ENCODE results near the gene TPT1.
A peak's percentile ranks its signal among the peaks of the same experiment; 100 is the strongest.
"Not testable (repeated sequence)": the region's sequence is repeated elsewhere in the genome, so short reads cannot be mapped to it uniquely, and the experiment has no call there.

Gene TPT1

GRCh38 chr13:45350152-45350551 lies 9.2 kb upstream of the TPT1 start:
- DNase-seq (ENCODE audit: low read depth) = no peak
- TF ChIP-seq, protein P1, sequence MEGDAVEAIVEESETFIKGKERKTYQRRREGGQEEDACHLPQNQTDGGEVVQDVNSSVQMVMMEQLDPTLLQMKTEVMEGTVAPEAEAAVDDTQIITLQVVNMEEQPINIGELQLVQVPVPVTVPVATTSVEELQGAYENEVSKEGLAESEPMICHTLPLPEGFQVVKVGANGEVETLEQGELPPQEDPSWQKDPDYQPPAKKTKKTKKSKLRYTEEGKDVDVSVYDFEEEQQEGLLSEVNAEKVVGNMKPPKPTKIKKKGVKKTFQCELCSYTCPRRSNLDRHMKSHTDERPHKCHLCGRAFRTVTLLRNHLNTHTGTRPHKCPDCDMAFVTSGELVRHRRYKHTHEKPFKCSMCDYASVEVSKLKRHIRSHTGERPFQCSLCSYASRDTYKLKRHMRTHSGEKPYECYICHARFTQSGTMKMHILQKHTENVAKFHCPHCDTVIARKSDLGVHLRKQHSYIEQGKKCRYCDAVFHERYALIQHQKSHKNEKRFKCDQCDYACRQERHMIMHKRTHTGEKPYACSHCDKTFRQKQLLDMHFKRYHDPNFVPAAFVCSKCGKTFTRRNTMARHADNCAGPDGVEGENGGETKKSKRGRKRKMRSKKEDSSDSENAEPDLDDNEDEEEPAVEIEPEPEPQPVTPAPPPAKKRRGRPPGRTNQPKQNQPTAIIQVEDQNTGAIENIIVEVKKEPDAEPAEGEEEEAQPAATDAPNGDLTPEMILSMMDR (IDR thresholded peaks at IDR 0.05; ENCODE audit: low read depth, low read length, missing control alignments) = no peak
- H3K4me3 ChIP-seq (ENCODE audit: low read depth, low read length) = no peak overlapping the region
- in situ Hi-C loops (cut with HindIII; ENCODE audit: low sequenced_read_pairs) = no loop called here

GRCh38 chr13:45349438-45349837 lies 8.5 kb upstream of the TPT1 start:
- TF ChIP-seq, protein P1 (IDR thresholded peaks at IDR 0.05; ENCODE audit: low read depth, low read length, missing control alignments) = no peak
- in situ Hi-C loops (cut with HindIII; ENCODE audit: low sequenced_read_pairs) = no loop called here
- DNase-seq (ENCODE audit: low read depth) = no peak
- no peak overlapping the region for H3K4me3 ChIP-seq (ENCODE audit: low read depth, low read length)

- DNase-seq (ENCODE audit: low read depth); in situ Hi-C loops (cut with HindIII; ENCODE audit: low sequenced_read_pairs); H3K4me3 ChIP-seq (ENCODE audit: low read depth, low read length): not testable (repeated sequence)
These were observed 3.1 kb upstream of the TPT1 start for GRCh38 chr13:45344064-45344463.

DNA sequence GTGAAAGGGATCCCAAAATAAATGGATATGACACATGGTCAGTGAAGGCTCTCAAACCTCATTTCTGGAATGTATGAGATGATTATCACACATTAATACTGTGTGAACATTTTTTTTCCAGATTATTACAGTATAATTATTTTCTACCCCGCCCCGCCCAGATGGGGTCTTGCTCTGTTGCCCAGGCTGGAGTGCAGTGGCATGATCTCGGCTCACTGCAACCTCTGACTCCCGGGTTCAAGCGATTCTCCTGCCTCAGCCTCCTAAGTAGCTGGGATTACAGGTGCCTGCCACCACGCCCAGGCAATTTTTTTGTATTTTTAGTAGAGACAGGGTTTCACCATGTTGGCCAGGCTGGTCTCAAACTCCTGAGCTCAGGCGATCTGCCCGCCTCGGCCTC lies 2.1 kb upstream of the TPT1 start:
- H3K4me3 ChIP-seq (ENCODE audit: low read depth, low read length); in situ Hi-C loops (cut with HindIII; ENCODE audit: low sequenced_read_pairs); DNase-seq (ENCODE audit: low read depth): not testable (repeated sequence)

DNA sequence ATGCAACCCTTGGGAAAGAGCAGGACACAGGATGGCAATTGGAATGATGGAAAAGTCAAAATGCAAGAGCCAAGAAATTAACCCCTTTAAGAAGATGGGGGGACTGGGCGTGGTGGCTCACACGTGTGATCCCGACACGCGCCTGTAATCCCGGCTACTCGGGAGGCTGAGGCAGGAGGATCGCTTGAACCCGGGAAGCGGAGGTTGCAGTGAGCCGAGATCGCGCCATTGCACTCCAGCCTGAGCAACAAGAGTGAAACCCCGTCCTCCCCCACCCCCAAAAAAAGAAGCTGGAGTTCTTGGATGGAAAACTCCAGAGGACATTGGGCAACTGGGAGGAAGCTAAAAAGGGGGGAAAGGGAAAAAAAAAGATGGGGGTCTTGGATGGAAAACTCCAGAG lies 1.7 kb upstream of the TPT1 start:
- in situ Hi-C loops (cut with HindIII; ENCODE audit: low sequenced_read_pairs); DNase-seq (ENCODE audit: low read depth); H3K4me3 ChIP-seq (ENCODE audit: low read depth, low read length): not testable (repeated sequence)

GRCh38 chr13:45341799-45342500 lies 967 bp upstream of the TPT1 start:
- no peak for DNase-seq (ENCODE audit: low read depth)
- in situ Hi-C loops (cut with HindIII; ENCODE audit: low sequenced_read_pairs) = no loop called here

DNA sequence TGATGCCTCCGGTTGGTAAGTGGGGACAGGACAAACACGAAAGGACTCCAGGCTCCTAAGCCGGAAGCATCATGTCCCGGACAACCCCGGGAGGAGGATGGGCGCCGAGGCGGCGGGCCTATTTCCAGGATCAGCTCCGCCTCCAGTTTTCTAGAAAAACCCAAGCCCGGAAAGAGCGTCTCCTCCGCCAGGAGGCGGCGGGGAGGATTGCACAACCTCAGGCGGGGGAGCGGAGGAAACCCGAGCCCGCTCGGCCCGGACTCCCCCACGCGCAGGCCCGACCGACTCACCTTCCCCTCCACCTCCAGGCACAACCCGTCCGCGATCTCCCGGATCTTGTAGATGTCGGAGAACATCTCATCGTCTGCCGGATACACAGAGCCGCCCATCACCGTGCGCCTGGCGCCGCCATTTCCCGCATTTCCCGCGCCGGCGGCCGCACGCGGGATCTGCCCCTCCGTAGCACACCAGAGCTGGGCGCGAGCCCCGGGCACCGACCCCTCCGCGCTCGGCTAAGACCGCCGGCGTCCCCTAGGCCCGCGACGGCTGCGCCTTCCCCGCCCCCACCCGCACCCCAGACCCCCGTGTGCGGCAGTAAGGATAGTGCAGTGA lies 455 bp downstream of the TPT1 start:
- in situ Hi-C loops (cut with HindIII; ENCODE audit: low sequenced_read_pairs) = no loop called here
- DNase-seq (ENCODE audit: low read depth) = peak; percentile 82
- TF ChIP-seq, protein P1 (IDR thresholded peaks at IDR 0.05; ENCODE audit: low read depth, low read length, missing control alignments) = peak; percentile 53
- peak overlapping the region; percentile 99 for H3K4me3 ChIP-seq (ENCODE audit: low read depth, low read length)

More at GRCh38 chr13:45341799-45342500, 967 bp upstream of the TPT1 start:
- TF ChIP-seq, protein P1 (IDR thresholded peaks at IDR 0.05; ENCODE audit: low read depth, low read length, missing control alignments) = no peak
- peak overlapping the region; percentile 99 for H3K4me3 ChIP-seq (ENCODE audit: low read depth, low read length)

DNA sequence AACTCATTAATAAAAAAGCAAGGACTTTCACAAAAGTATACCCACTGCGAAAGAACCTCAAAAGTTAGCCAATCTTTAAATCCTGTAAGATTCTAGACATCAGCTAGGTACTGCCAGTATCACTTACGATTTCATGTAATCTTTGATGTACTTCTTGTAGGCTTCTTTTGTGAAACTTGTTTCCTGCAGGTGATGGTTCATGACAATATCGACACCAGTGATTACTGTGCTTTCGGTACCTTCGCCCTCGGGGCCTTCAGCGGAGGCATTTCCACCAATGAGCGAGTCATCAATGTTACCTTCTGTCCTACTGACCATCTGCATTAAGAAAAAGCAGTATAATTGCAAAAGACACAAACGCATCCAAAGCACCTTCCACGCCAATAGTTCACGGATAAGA lies 1.1 kb downstream of the TPT1 start:
- peak overlapping the region; percentile 99 for H3K4me3 ChIP-seq (ENCODE audit: low read depth, low read length)
- DNase-seq (ENCODE audit: low read depth) = no peak
- in situ Hi-C loops (cut with HindIII; ENCODE audit: low sequenced_read_pairs) = no loop called here

More for the DNA sequence above, 1.1 kb downstream of the TPT1 start:
- TF ChIP-seq, protein P1 (IDR thresholded peaks at IDR 0.05; ENCODE audit: low read depth, low read length, missing control alignments) = no peak
